Measurements from ENCODE around the gene CDK5RAP2.

DNA sequence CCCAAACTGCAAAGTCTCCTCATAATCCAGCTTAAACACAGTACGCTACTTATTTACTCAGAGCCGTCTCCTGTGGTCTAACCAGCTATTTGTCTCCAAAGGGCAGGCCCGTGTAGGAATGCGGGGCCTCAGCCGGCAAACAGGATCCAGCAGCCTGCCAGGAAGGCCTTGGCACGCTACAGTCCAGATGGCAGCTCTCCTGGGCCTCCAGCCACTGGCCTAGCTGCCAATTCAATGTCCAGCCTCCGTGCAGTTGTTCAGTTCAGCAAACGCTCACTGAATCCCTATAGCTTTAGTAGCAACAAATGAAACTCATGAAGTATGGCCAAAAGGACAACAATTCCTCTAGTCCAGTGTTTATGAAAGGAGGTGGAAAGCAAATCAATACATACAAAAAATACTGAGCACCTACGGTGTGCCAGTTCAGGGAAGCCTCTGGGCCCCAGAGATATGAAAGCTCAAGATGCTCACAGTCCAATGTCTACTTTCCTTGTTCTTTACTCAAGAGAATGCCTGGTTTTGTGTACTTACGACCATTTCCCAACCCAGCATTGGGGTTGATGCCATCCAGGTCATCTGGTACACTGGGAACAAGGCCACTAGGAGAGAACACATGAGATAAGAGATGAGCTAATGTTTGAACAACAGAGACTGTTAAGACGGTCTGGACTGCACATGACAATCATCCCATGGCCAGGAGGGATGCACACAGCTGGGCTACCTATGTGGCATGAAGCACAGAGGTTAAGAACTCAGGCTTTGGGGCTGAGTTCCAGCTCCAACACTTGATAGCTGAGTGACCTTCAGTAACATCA is 8.3 kb downstream of the CDK5RAP2 start:
- TF ChIP-seq, protein P1, sequence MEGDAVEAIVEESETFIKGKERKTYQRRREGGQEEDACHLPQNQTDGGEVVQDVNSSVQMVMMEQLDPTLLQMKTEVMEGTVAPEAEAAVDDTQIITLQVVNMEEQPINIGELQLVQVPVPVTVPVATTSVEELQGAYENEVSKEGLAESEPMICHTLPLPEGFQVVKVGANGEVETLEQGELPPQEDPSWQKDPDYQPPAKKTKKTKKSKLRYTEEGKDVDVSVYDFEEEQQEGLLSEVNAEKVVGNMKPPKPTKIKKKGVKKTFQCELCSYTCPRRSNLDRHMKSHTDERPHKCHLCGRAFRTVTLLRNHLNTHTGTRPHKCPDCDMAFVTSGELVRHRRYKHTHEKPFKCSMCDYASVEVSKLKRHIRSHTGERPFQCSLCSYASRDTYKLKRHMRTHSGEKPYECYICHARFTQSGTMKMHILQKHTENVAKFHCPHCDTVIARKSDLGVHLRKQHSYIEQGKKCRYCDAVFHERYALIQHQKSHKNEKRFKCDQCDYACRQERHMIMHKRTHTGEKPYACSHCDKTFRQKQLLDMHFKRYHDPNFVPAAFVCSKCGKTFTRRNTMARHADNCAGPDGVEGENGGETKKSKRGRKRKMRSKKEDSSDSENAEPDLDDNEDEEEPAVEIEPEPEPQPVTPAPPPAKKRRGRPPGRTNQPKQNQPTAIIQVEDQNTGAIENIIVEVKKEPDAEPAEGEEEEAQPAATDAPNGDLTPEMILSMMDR (IDR thresholded peaks at IDR 0.05) = no peak
- no peak for TF ChIP-seq EP300 (IDR thresholded peaks at IDR 0.05)
- TF ChIP-seq POLR2AphosphoS5 (IDR thresholded peaks at IDR 0.05) = peak; percentile 92
- no peak for TF ChIP-seq POLR2A (IDR thresholded peaks at IDR 0.05)
